A549 (cell line): ENCODE measurements around the gene SHKBP1.

Experiments
- CBX8 ChIP-seq: fragments of 200-600 bp; sonication (generic); IDR thresholded peaks from 2 replicates; pipeline ENCODE4 v1.6.1; 2016
- CTCF ChIP-seq: fragments of >200 bp; sonication (Bioruptor Twin); formaldehyde crosslinking; IDR thresholded peaks from 3 replicates; pipeline ENCODE4 v1.5.1; 2016
- ESRRA ChIP-seq: fragments of 150-350 bp; IDR thresholded peaks from 2 replicates; pipeline ENCODE4 v1.6.1; 2014; ENCODE audit warnings: mild to moderate bottlenecking, low read length, borderline replicate concordance
- GATA3 ChIP-seq: IDR thresholded peaks from 2 replicates; pipeline ENCODE4 v1.6.1; 2012; ENCODE audit warnings: borderline replicate concordance
- JUNB ChIP-seq: fragments of >200 bp; sonication (Bioruptor Twin); formaldehyde crosslinking; IDR thresholded peaks from 2 replicates; pipeline ENCODE4 v1.6.1; 2016
- KDM5A ChIP-seq: fragments of 200-600 bp; sonication (generic); IDR thresholded peaks from 2 replicates; pipeline ENCODE4 v1.6.1; 2016; ENCODE audit warnings: antibody characterized with exemption, mild to moderate bottlenecking
- MAX ChIP-seq: IDR thresholded peaks from 2 replicates; pipeline ENCODE4 v1.6.1; 2012
- POLR2A ChIP-seq: IDR thresholded peaks from 2 replicates; pipeline ENCODE4 v1.6.1; 2012; ENCODE audit warnings: mild to moderate bottlenecking, low read length
- RCOR1 ChIP-seq: fragments of 150-350 bp; IDR thresholded peaks from 2 replicates; pipeline ENCODE4 v1.6.1; 2014; ENCODE audit warnings: antibody characterized with exemption, low read length, low read depth
- ZSCAN20 ChIP-seq: fragments of 250-450 bp; sonication (Bioruptor Pico); IDR thresholded peaks from 2 replicates; pipeline ENCODE4 v1.8.0; 2022; ENCODE audit warnings: mild to moderate bottlenecking, moderate library complexity

- no peak for TF ChIP-seq CTCF
- no peak for TF ChIP-seq KDM5A
- TF ChIP-seq JUNB: no peak
- TF ChIP-seq ZSCAN20: no peak
- no peak for TF ChIP-seq POLR2A
- TF ChIP-seq RCOR1: no peak
- TF ChIP-seq ESRRA: no peak
- TF ChIP-seq MAX: no peak
- TF ChIP-seq CBX8: no peak
- no peak for TF ChIP-seq GATA3
Observed at GRCh38 chr19:40560092-40560507, 16.6 kb upstream of the SHKBP1 start.
